ENCODE data around the gene ZBTB44.

- TF ChIP-seq EZH2 (IDR thresholded peaks at IDR 0.05) = no peak
- TF ChIP-seq POLR2AphosphoS5 (IDR thresholded peaks at IDR 0.05; ENCODE audit: borderline replicate concordance, low read depth, low read length) = no peak
These were observed 5.8 kb downstream of the ZBTB44 start for GRCh38 chr11:130308886-130309285.
